ENCODE measurements around the gene LAMA3.

LAMA3 gene

GRCh38 chr18:23779696-23780303, 90.5 kb downstream of the LAMA3 start:
- no peak for DNase-seq

- DNase-seq = no peak
Observed at GRCh38 chr18:23784832-23785245, 95.6 kb downstream of the LAMA3 start.

- no peak for DNase-seq
Observed at GRCh38 chr18:23793051-23793450, 103.8 kb downstream of the LAMA3 start.

- no peak for DNase-seq
Observed at GRCh38 chr18:23793985-23794867, 105.0 kb downstream of the LAMA3 start.

- no peak for DNase-seq
Observed at GRCh38 chr18:23798249-23798648, 109.0 kb downstream of the LAMA3 start.

- no peak for DNase-seq
Observed at GRCh38 chr18:23798824-23799223, 109.6 kb downstream of the LAMA3 start.

GRCh38 chr18:23799540-23799939, 110.3 kb downstream of the LAMA3 start:
- DNase-seq = no peak

- no peak for DNase-seq
Observed at GRCh38 chr18:23800902-23801301, 111.6 kb downstream of the LAMA3 start.

GRCh38 chr18:23802817-23803216, 113.6 kb downstream of the LAMA3 start:
- no peak for DNase-seq

- DNase-seq = no peak
Observed at GRCh38 chr18:23803755-23804154, 114.5 kb downstream of the LAMA3 start.

- no peak for DNase-seq
Observed at GRCh38 chr18:23805898-23806297, 116.6 kb downstream of the LAMA3 start.

- DNase-seq = no peak
Observed at GRCh38 chr18:23809415-23809814, 120.2 kb downstream of the LAMA3 start.

GRCh38 chr18:23810396-23810795, 121.1 kb downstream of the LAMA3 start:
- DNase-seq = no peak

GRCh38 chr18:23811176-23811575, 121.9 kb downstream of the LAMA3 start:
- DNase-seq = no peak

GRCh38 chr18:23812546-23813440, 123.5 kb downstream of the LAMA3 start:
- DNase-seq = no peak

- DNase-seq = no peak
Observed at GRCh38 chr18:23814991-23815614, 125.8 kb downstream of the LAMA3 start.

GRCh38 chr18:23816021-23816420, 126.8 kb downstream of the LAMA3 start:
- no peak for DNase-seq

- DNase-seq = no peak
Observed at GRCh38 chr18:23816740-23817139, 127.5 kb downstream of the LAMA3 start.

GRCh38 chr18:23819001-23819400, 129.7 kb downstream of the LAMA3 start:
- no peak for DNase-seq

- no peak for DNase-seq
Observed at GRCh38 chr18:23822590-23823385, 133.5 kb downstream of the LAMA3 start.

GRCh38 chr18:23824240-23824639, 135.0 kb downstream of the LAMA3 start:
- no peak for DNase-seq

- DNase-seq = no peak
Observed at GRCh38 chr18:23824669-23825068, 135.4 kb downstream of the LAMA3 start.
